B cell (primary cell): Measurements from ENCODE around the gene NKX2-2. TPM values are rescaled to one million over a fixed set of nuclear protein-coding genes. Genes with fewer than 3 reads are reported as not detected.
A peak's percentile ranks its signal among the peaks of the same experiment; 100 is the strongest.

Experiments
- ATAC-seq: fragments of 200-7000 bp; cut with Tn5 transposase; one replicate; pipeline ENCODE4 v1.10.0; 2021; ENCODE audit warnings: low read depth, mild to moderate bottlenecking, moderate number of reproducible peaks, moderate library complexity
- CTCF ChIA-PET: fragments of 350-600 bp; sonication (Branson Sonifier 250); formaldehyde crosslinking; loops from one replicate; lab custom pipeline; 2021; ENCODE audit warnings: antibody characterized with exemption, inconsistent platforms; lab: Charles Lee
- POLR2A ChIA-PET: fragments of 350-600 bp; sonication (Branson Sonifier 250); formaldehyde crosslinking; loops from one replicate; lab custom pipeline; 2021; ENCODE audit warnings: antibody characterized with exemption; lab: Charles Lee
- DNase-seq: peaks from one replicate; pipeline ENCODE4 v3.0.0; 2013
- H2AFZ ChIP-seq: 2 replicates; pipeline ENCODE4 v1.6.1; 2012; ENCODE audit warnings: mild to moderate bottlenecking, low read depth, low read length; ENCODE audit not compliant: insufficient read depth, poor library complexity, severe bottlenecking
- H3K27ac ChIP-seq, 2 donors: 1 replicate in 1 of 2; 2 replicates in 1 of 2; pipeline ENCODE4 v1.5.1; 2012 to 2013; ENCODE audit warnings: low read length in 2 of 2, mild to moderate bottlenecking in 2 of 2, moderate library complexity in 1 of 2
- H3K27me3 ChIP-seq, 4 experiments: fragments of 200-600 bp in 1 of 4; sonication (generic) in 1 of 4; replicated peaks in 1 of 4; 1 replicate in 2 of 4; 2 replicates in 2 of 4; pipeline versions ENCODE4 v1.6.1 to v1.7.0; 2013 to 2016; ENCODE audit warnings: low read length in 3 of 4, mild to moderate bottlenecking in 2 of 4, mixed read lengths in 1 of 4, moderate library complexity in 1 of 4; ENCODE audit not compliant: insufficient read depth in 4 of 4, control insufficient read depth in 3 of 4; ENCODE audit errors: control extremely low read depth in 1 of 4
- H3K36me3 ChIP-seq, 2 experiments: replicated peaks in 1 of 2; 1 replicate in 1 of 2; 2 replicates in 1 of 2; pipeline versions ENCODE4 v1.6.1 to v1.7.1; 2013; ENCODE audit warnings: low read length in 1 of 2; ENCODE audit not compliant: insufficient read depth in 2 of 2, control insufficient read depth in 1 of 2; ENCODE audit errors: control extremely low read depth in 1 of 2, extremely low read depth in 1 of 2
- H3K4me1 ChIP-seq, 2 donors: fragments of 200-600 bp in 1 of 2; sonication (generic) in 1 of 2; 1 replicate in 1 of 2; 2 replicates in 1 of 2; pipeline versions ENCODE4 v1.5.1 to v1.6.1; 2013 to 2017; ENCODE audit warnings: low read length in 2 of 2; ENCODE audit not compliant: control insufficient read depth in 2 of 2, insufficient read depth in 2 of 2
- H3K4me2 ChIP-seq: replicated peaks from 2 replicates; pipeline ENCODE3; 2012; ENCODE audit warnings: mild to moderate bottlenecking, low read depth, low read length; ENCODE audit not compliant: poor library complexity, severe bottlenecking
- H3K4me3 ChIP-seq, 5 experiments: fragments of 200-600 bp in 1 of 5; sonication (generic) in 1 of 5; 1 replicate in 3 of 5; 2 replicates in 2 of 5; pipeline versions ENCODE4 v1.5.1 to v1.7.0; 2011 to 2016; ENCODE audit warnings: low read length in 4 of 5, mild to moderate bottlenecking in 4 of 5, low read depth in 2 of 5, control low read depth in 1 of 5, moderate library complexity in 1 of 5; ENCODE audit not compliant: insufficient read depth in 1 of 5; ENCODE audit errors: control extremely low read depth in 1 of 5, extremely low read depth in 1 of 5
- H3K79me2 ChIP-seq: fragments of 200-600 bp; sonication (generic); one replicate; pipeline ENCODE4 v1.6.0; 2016; ENCODE audit warnings: low read length; ENCODE audit not compliant: control insufficient read depth, insufficient read depth
- H3K9ac ChIP-seq: fragments of 200-600 bp; sonication (generic); 2 replicates; pipeline ENCODE4 v1.6.1; 2017; ENCODE audit warnings: mild to moderate bottlenecking, low read length, moderate library complexity
- H3K9me3 ChIP-seq, 3 donors: one replicate each; pipeline versions ENCODE4 v1.6.1 to v1.7.1; 2013; ENCODE audit warnings: low read length in 2 of 3; ENCODE audit not compliant: control insufficient read depth in 2 of 3, insufficient read depth in 1 of 3; ENCODE audit errors: control extremely low read depth in 1 of 3
- H4K20me1 ChIP-seq: 2 replicates; pipeline ENCODE4 v1.6.0; 2012; ENCODE audit warnings: mild to moderate bottlenecking, low read length; ENCODE audit not compliant: insufficient read depth, control insufficient read depth, poor library complexity, severe bottlenecking
- H3K27ac Mint-ChIP-seq: one replicate; pipeline ENCODE4 v1.8.0; 2021; ENCODE audit warnings: mixed read lengths
- H3K27me3 Mint-ChIP-seq: one replicate; pipeline ENCODE4 v1.8.0; 2021; ENCODE audit warnings: mixed read lengths
- H3K4me1 Mint-ChIP-seq: one replicate; pipeline ENCODE4 v1.8.0; 2021; ENCODE audit warnings: mixed read lengths
- H3K4me3 Mint-ChIP-seq: one replicate; pipeline ENCODE4 v1.8.0; 2021; ENCODE audit warnings: mixed read lengths
- H3K9me3 Mint-ChIP-seq: one replicate; pipeline ENCODE4 v1.8.0; 2022; ENCODE audit warnings: mixed read lengths; ENCODE audit not compliant: insufficient read depth
- EZH2 ChIP-seq: IDR thresholded peaks from 2 replicates; pipeline ENCODE4 v1.6.1; 2012; ENCODE audit warnings: borderline replicate concordance, low read depth, mild to moderate bottlenecking, moderate library complexity, low read length; ENCODE audit not compliant: insufficient read depth, poor library complexity, severe bottlenecking
- WGBS: methylation state at CpG from one replicate; pipeline ENCODE4 v1.1.5; 2013; ENCODE audit warnings: missing lambda C conversion rate; ENCODE audit not compliant: insufficient coverage; 5-methylcytosine and 5-hydroxymethylcytosine counted together
- intact Hi-C: fragments of 100-400 bp; cut with micrococcal nuclease; formaldehyde crosslinking; loops from one replicate; pipeline ENCODE4 v1.10.0; 2022
- polyA plus RNA-seq: library from polyadenylated mRNA; depleted of rRNA; stranded (reverse); fragments of >200 nt; gene quantifications from 2 replicates; pipeline ENCODE4 v1.2.3, GENCODE V29; 2012
- total RNA-seq, 2 donors: library from RNA; stranded (reverse); fragments of 120-200 nt in 1 of 2; gene quantifications; 1 replicate in 1 of 2; 2 replicates in 1 of 2; pipeline versions ENCODE4 v1.2.3 to v1.2.4, GENCODE V29; 2013 to 2022
- TF ChIP-seq, protein P1 (sequence below): fragments of 200-600 bp; IDR thresholded peaks from one replicate; pipeline ENCODE4 v1.8.0; 2022; ENCODE audit warnings: antibody characterized with exemption, mild to moderate bottlenecking

Gene NKX2-2
- total and polyA plus RNA-seq, 2 donors (not counting 1 experiment from before 2014, with no cell fraction given) = not detected

GRCh38 chr20:21508230-21509078 lies 5.4 kb downstream of the NKX2-2 start:
- H3K27me3 ChIP-seq = peaks cover 0 to 92% (median 51%) of the 10 kb centered on the region in 4 experiments
- POLR2A ChIA-PET = no interaction called here
- CTCF ChIA-PET = interaction anchor here (1.1 to 4.0 kb wide), 4 partner anchors 16 to 649 kb away, joined by 3 to 76 read pairs (median 36); no protein-coding TSS in a partner anchor
- H3K4me3 ChIP-seq = no peak overlapping the region
- H2AFZ ChIP-seq = no peak overlapping the region
- H3K9ac ChIP-seq = no peak overlapping the region
- 19% methylated on average over 37 of the region's 47 CpGs for WGBS
- Mint-ChIP-seq H3K27me3 (peaks cover 63% of the 10 kb centered on the region), H3K27ac (no peak overlapping the region), H3K9me3 (no peaks in the 10 kb centered on the region), H3K4me1 (peaks cover 39% of the 10 kb centered on the region), H3K4me3 (no peak overlapping the region)
- H4K20me1 ChIP-seq = no peaks in the 10 kb centered on the region
- intact Hi-C loops = loop anchor here (5.0 kb wide), 2 partner anchors 111 to 1426 kb away; partner anchors contain the start of gene NKX2-4
- peaks cover 50 to 51% of the 10 kb centered on the region in 2 donors for H3K4me1 ChIP-seq
- DNase-seq = peak; percentile 10
- no peak for TF ChIP-seq EZH2
- TF ChIP-seq, protein P1, sequence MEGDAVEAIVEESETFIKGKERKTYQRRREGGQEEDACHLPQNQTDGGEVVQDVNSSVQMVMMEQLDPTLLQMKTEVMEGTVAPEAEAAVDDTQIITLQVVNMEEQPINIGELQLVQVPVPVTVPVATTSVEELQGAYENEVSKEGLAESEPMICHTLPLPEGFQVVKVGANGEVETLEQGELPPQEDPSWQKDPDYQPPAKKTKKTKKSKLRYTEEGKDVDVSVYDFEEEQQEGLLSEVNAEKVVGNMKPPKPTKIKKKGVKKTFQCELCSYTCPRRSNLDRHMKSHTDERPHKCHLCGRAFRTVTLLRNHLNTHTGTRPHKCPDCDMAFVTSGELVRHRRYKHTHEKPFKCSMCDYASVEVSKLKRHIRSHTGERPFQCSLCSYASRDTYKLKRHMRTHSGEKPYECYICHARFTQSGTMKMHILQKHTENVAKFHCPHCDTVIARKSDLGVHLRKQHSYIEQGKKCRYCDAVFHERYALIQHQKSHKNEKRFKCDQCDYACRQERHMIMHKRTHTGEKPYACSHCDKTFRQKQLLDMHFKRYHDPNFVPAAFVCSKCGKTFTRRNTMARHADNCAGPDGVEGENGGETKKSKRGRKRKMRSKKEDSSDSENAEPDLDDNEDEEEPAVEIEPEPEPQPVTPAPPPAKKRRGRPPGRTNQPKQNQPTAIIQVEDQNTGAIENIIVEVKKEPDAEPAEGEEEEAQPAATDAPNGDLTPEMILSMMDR = no peak
- H3K9me3 ChIP-seq = peaks cover 0 to 44% (median 0%) of the 10 kb centered on the region in 3 donors
- no peaks in the 10 kb centered on the region for H3K36me3 ChIP-seq
- no peak overlapping the region for H3K27ac ChIP-seq
- no peak overlapping the region for H3K4me2 ChIP-seq
- ATAC-seq = no peak
- H3K79me2 ChIP-seq = no peaks in the 10 kb centered on the region
